T-cell (primary cell): ENCODE data around the gene NSDHL. TPM values are rescaled to one million over a fixed set of nuclear protein-coding genes. Genes with fewer than 3 reads are reported as not detected.
A peak's percentile ranks its signal among the peaks of the same experiment; 100 is the strongest.
"Not testable (repeated sequence)": the region's sequence is repeated elsewhere in the genome, so short reads cannot be mapped to it uniquely, and the experiment has no call there.

ENCODE experiments used
- ATAC-seq, 4 experiments: fragments of 200-7000 bp in 3 of 4; fragments of 150-1000 bp in 1 of 4; cut with Tn5 transposase; replicated peaks in 1 of 4; 1 replicate in 3 of 4; 2 replicates in 1 of 4; pipeline ENCODE4 v1.10.0; 2021; ENCODE audit warnings: moderate library complexity in 3 of 4, mild to moderate bottlenecking in 2 of 4, moderate number of reproducible peaks in 1 of 4
- CTCF ChIA-PET, 2 donors: fragments of 300-600 bp; sonication (Branson Sonifier 250); formaldehyde crosslinking; loops; one replicate each; lab custom pipeline; 2022; ENCODE audit warnings: antibody characterized with exemption in 2 of 2; lab: Charles Lee
- POLR2A ChIA-PET, 2 donors: fragments of 300-600 bp; sonication (Branson Sonifier 250); formaldehyde crosslinking; loops; one replicate each; lab custom pipeline; 2022; ENCODE audit warnings: antibody characterized with exemption in 2 of 2; lab: Charles Lee
- DNase-seq, 35 experiments: peaks; one replicate each; pipeline versions ENCODE4 v3.0.0 to v3.0.0-alpha.2; 2013 to 2023
- H3K27ac ChIP-seq: one replicate; pipeline ENCODE4 v1.5.1; 2013; ENCODE audit warnings: low read length
- H3K27me3 ChIP-seq, 2 experiments: replicated peaks in 1 of 2; 1 replicate in 1 of 2; 2 replicates in 1 of 2; pipeline versions ENCODE4 v1.6.1 to v1.7.0; 2013; ENCODE audit warnings: low read length in 1 of 2, mixed read lengths in 1 of 2; ENCODE audit not compliant: control insufficient read depth in 2 of 2, insufficient read depth in 2 of 2; ENCODE audit errors: extremely low read depth in 1 of 2
- H3K36me3 ChIP-seq, 2 donors: 1 replicate in 1 of 2; 2 replicates in 1 of 2; pipeline versions ENCODE4 v1.6.1 to v1.7.0; 2013; ENCODE audit warnings: low read length in 1 of 2; ENCODE audit not compliant: control insufficient read depth in 2 of 2, insufficient read depth in 1 of 2; ENCODE audit errors: extremely low read depth in 1 of 2
- H3K4me1 ChIP-seq, 2 experiments: 1 replicate in 1 of 2; 2 replicates in 1 of 2; pipeline versions ENCODE4 v1.6.1 to v1.7.0; 2013; ENCODE audit warnings: low read length in 2 of 2, mixed read lengths in 1 of 2; ENCODE audit not compliant: insufficient read depth in 2 of 2, control insufficient read depth in 1 of 2; ENCODE audit errors: extremely low read depth in 1 of 2
- H3K4me3 ChIP-seq, 2 donors: 1 replicate in 1 of 2; 2 replicates in 1 of 2; pipeline versions ENCODE4 v1.5.1 to v1.7.0; 2013; ENCODE audit warnings: mild to moderate bottlenecking in 2 of 2, low read length in 1 of 2, moderate library complexity in 1 of 2; ENCODE audit not compliant: control insufficient read depth in 1 of 2; ENCODE audit errors: extremely low read depth in 1 of 2
- H3K9me3 ChIP-seq: 2 replicates; pipeline ENCODE4 v1.7.0; 2013
- H3K27ac Mint-ChIP-seq, 2 donors: one replicate each; pipeline ENCODE4 v1.8.0; 2020 to 2021; ENCODE audit warnings: mild to moderate bottlenecking in 2 of 2, mixed read lengths in 2 of 2
- H3K27me3 Mint-ChIP-seq, 2 donors: one replicate each; pipeline ENCODE4 v1.8.0; 2021 to 2022; ENCODE audit warnings: mixed read lengths in 2 of 2
- H3K36me3 Mint-ChIP-seq: one replicate; pipeline ENCODE4 v1.8.0; 2021; ENCODE audit warnings: mixed read lengths
- H3K4me1 Mint-ChIP-seq, 3 donors: one replicate each; pipeline ENCODE4 v1.8.0; 2020 to 2022; ENCODE audit warnings: mixed read lengths in 3 of 3, mild to moderate bottlenecking in 1 of 3
- H3K4me3 Mint-ChIP-seq, 3 donors: one replicate each; pipeline ENCODE4 v1.8.0; 2020 to 2022; ENCODE audit warnings: mild to moderate bottlenecking in 3 of 3, mixed read lengths in 3 of 3, moderate library complexity in 3 of 3
- H3K9me3 Mint-ChIP-seq, 3 donors: one replicate each; pipeline ENCODE4 v1.8.0; 2020 to 2022; ENCODE audit warnings: mixed read lengths in 3 of 3
- WGBS: methylation state at CpG from one replicate; pipeline ENCODE4 v1.1.5; 2013; ENCODE audit warnings: missing lambda C conversion rate; ENCODE audit not compliant: insufficient coverage; 5-methylcytosine and 5-hydroxymethylcytosine counted together
- total RNA-seq, 35 experiments: library from RNA in 6 of 35; stranded (reverse) in 6 of 35; fragments of 120-200 nt in 1 of 35; gene quantifications; one replicate each; pipeline versions ENCODE4 v1.2.1 to v1.2.4 and lab custom pipeline; 2013 to 2026

The NSDHL gene
- total RNA-seq (1 to 10 TPM; 3.1 to 8.1 (median 7.1) TPM), total RNA-seq (lab: John Stamatoyannopoulos, UW) (5.0 to 23.2 (median 8.7) reads per million in 29 experiments)
- total RNA-seq (2013): 5.9 TPM

GRCh38 chrX:152830312-152831305, at the start of gene NSDHL, which contains the start of gene CETN2:
Gene NSDHL, plus strand, starts transcription at chrX:152831063. Its CDS starts 15,262 bp downstream, at chrX:152846325.
Gene CETN2, minus strand, starts transcription at chrX:152830757. Its CDS starts 47 bp downstream, at chrX:152830710.
- WGBS: under 1% methylated on average over 47 of the region's 71 CpGs
- H3K4me3 Mint-ChIP-seq: peak within 1 kb of the TSS; percentile 85 to 95 (median 91)
- peak; percentile 86 to 95 (median 92) for DNase-seq
- no peaks in the 10 kb centered on the region for H3K9me3 Mint-ChIP-seq
- H3K36me3 Mint-ChIP-seq: peaks cover 10% of the 10 kb centered on the region
- no peaks in the 10 kb centered on the region for H3K36me3 ChIP-seq
- peak; percentile 97 to 99 (median 98) for ATAC-seq
- POLR2A ChIA-PET: interaction anchor here in 1 of 2 donors (0.5 to 0.8 kb wide), 2 partner anchors 110 to 111 kb away, joined by 3 to 13 read pairs; no protein-coding TSS in a partner anchor
- peaks cover 2 to 20% of the 10 kb centered on the region in 2 experiments for H3K4me1 ChIP-seq
- peaks cover 0 to 3% of the 10 kb centered on the region in 2 donors for H3K27me3 Mint-ChIP-seq
- no peaks in the 10 kb centered on the region for H3K27me3 ChIP-seq
- H3K27ac ChIP-seq: peak within 1 kb of the TSS; percentile 55
- peak within 1 kb of the TSS; percentile 52 to 68 for H3K4me3 ChIP-seq
- CTCF ChIA-PET: interaction anchor here in 1 of 2 donors (0.6 kb wide), 1 partner anchor 1006 kb away, joined by 3 read pairs; no protein-coding TSS in a partner anchor
- H3K9me3 ChIP-seq: no peaks in the 10 kb centered on the region
- H3K27ac Mint-ChIP-seq: peak within 1 kb of the TSS; percentile 84 to 88
- H3K4me1 Mint-ChIP-seq: peaks cover 10 to 35% (median 29%) of the 10 kb centered on the region in 3 donors

- H3K36me3 Mint-ChIP-seq, H3K27ac Mint-ChIP-seq, H3K4me1 ChIP-seq, ATAC-seq, H3K4me3 Mint-ChIP-seq, H3K27me3 ChIP-seq, H3K9me3 ChIP-seq, H3K4me1 Mint-ChIP-seq, H3K27ac ChIP-seq, H3K9me3 Mint-ChIP-seq, DNase-seq, POLR2A ChIA-PET, H3K36me3 ChIP-seq, CTCF ChIA-PET, H3K4me3 ChIP-seq, H3K27me3 Mint-ChIP-seq: not testable (repeated sequence)
- WGBS: no CpG with 5 or more reads among the region's 3 CpGs
These were observed 43.8 kb upstream of the NSDHL start for GRCh38 chrX:152787062-152787461.

- no peaks in the 10 kb centered on the region for H3K4me1 ChIP-seq
- H3K27me3 Mint-ChIP-seq: peaks cover 2 to 23% of the 10 kb centered on the region in 2 donors
- no peaks in the 10 kb centered on the region for H3K9me3 ChIP-seq
- DNase-seq: no peak
- H3K27ac Mint-ChIP-seq: no peak overlapping the region
- H3K36me3 Mint-ChIP-seq: no peaks in the 10 kb centered on the region
- no CpG with 5 or more reads among the region's 1 CpG for WGBS
- no peaks in the 10 kb centered on the region for H3K9me3 Mint-ChIP-seq
- no peaks in the 10 kb centered on the region for H3K27me3 ChIP-seq
- no peaks in the 10 kb centered on the region for H3K36me3 ChIP-seq
- H3K4me1 Mint-ChIP-seq: no peaks in the 10 kb centered on the region
- POLR2A ChIA-PET: no interaction called here
- no peak overlapping the region for H3K4me3 Mint-ChIP-seq
- CTCF ChIA-PET: no interaction called here
- no peak for ATAC-seq
- H3K27ac ChIP-seq: no peak overlapping the region
- no peak overlapping the region for H3K4me3 ChIP-seq
These were observed 31.9 kb upstream of the NSDHL start for GRCh38 chrX:152798945-152799344.

- POLR2A ChIA-PET: no interaction called here
- Histone ChIP-seq H3K4me1 (no peaks in the 10 kb centered on the region), H3K36me3 (no peaks in the 10 kb centered on the region), H3K27ac (no peak overlapping the region), H3K27me3 (no peaks in the 10 kb centered on the region), H3K4me3 (no peak overlapping the region), H3K9me3 (no peaks in the 10 kb centered on the region)
- Mint-ChIP-seq H3K4me3 (no peak overlapping the region), H3K27ac (no peak overlapping the region), H3K9me3 (no peaks in the 10 kb centered on the region), H3K27me3 (peaks cover 10 to 53% of the 10 kb centered on the region in 2 donors), H3K36me3 (no peaks in the 10 kb centered on the region), H3K4me1 (no peaks in the 10 kb centered on the region)
- whole genome bisulfite sequencing: no CpG with 5 or more reads among the region's 4 CpGs
- CTCF ChIA-PET: no interaction called here
- DNase-seq: no peak
- no peak for ATAC-seq
These were observed 24.8 kb upstream of the NSDHL start for GRCh38 chrX:152806035-152806434.

- no peaks in the 10 kb centered on the region for H3K27me3 ChIP-seq
- Mint-ChIP-seq H3K36me3 (no peaks in the 10 kb centered on the region), H3K27me3 (peaks cover 6 to 33% of the 10 kb centered on the region in 2 donors), H3K27ac (no peak overlapping the region), H3K4me3 (no peak overlapping the region), H3K9me3 (no peaks in the 10 kb centered on the region), H3K4me1 (peaks cover 0 to 16% (median 12%) of the 10 kb centered on the region in 3 donors)
- H3K4me1 ChIP-seq: no peaks in the 10 kb centered on the region
- DNase-seq (no peak), ATAC-seq (no peak)
- H3K27ac ChIP-seq: no peak overlapping the region
- no peak overlapping the region for H3K4me3 ChIP-seq
- WGBS: no CpG with 5 or more reads among the region's 4 CpGs
- ChIA-PET POLR2A (no interaction called here), CTCF (no interaction called here)
- no peaks in the 10 kb centered on the region for H3K36me3 ChIP-seq
- H3K9me3 ChIP-seq: no peaks in the 10 kb centered on the region
These were observed 20.5 kb upstream of the NSDHL start for GRCh38 chrX:152810403-152810802.

GRCh38 chrX:152813206-152813605, 17.7 kb upstream of the NSDHL start:
- ATAC-seq (no peak), DNase-seq (no peak)
- no peaks in the 10 kb centered on the region for H3K9me3 ChIP-seq
- H3K27me3 ChIP-seq: no peaks in the 10 kb centered on the region
- WGBS: 30% methylated on average over 2 of the region's 5 CpGs
- H3K36me3 ChIP-seq: no peaks in the 10 kb centered on the region
- Mint-ChIP-seq H3K4me1 (peaks cover 0 to 16% (median 12%) of the 10 kb centered on the region in 3 donors), H3K4me3 (no peak overlapping the region), H3K9me3 (no peaks in the 10 kb centered on the region), H3K27me3 (peaks cover 2 to 23% of the 10 kb centered on the region in 2 donors), H3K36me3 (no peaks in the 10 kb centered on the region), H3K27ac (no peak overlapping the region)
- ChIA-PET CTCF (no interaction called here), POLR2A (no interaction called here)
- H3K4me3 ChIP-seq: no peak overlapping the region
- H3K4me1 ChIP-seq: no peaks in the 10 kb centered on the region
- H3K27ac ChIP-seq: no peak overlapping the region
